ENCODE results near the gene RRP15.

Gene RRP15

DNA sequence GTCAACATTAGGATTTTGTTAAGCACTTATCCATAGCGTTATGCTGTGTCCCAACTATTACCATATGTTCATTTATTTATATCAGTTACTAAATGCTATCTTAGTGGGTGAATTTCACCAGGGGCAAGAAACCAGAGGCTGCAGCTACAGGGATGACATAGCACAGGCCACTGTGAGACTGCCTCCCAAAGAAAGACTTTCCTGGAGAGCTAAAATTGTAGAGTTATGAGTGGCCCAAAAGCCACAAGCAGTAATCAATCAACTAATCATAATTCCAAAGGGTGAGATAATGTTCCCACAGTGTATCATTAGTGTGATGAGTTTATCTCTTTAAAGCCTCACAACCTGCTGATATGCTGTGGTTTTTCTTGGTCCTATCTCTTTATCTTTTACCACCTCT is 56.2 kb downstream of the RRP15 start:
- no peak for DNase-seq (ENCODE audit: low spot score)

DNA sequence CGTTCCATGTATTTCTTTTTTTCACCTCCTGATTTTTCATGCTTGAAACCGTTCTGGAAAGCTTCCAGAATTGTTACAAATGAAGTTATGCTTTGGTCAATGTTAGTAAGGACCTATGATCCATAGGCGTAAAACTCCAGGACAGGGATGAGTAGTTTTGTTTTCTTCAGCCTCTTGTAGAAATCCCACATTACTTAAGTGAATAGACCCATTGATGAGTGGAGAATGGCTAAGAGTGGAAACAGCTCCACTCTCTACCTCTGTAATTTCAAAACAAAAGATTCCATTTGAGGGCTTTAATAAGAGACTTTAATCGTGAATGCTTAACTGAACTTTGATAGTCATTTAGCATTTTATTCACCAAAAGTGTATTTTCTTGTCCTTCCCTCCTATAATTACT is 57.0 kb downstream of the RRP15 start:
- no peak for DNase-seq (ENCODE audit: low spot score)

DNA sequence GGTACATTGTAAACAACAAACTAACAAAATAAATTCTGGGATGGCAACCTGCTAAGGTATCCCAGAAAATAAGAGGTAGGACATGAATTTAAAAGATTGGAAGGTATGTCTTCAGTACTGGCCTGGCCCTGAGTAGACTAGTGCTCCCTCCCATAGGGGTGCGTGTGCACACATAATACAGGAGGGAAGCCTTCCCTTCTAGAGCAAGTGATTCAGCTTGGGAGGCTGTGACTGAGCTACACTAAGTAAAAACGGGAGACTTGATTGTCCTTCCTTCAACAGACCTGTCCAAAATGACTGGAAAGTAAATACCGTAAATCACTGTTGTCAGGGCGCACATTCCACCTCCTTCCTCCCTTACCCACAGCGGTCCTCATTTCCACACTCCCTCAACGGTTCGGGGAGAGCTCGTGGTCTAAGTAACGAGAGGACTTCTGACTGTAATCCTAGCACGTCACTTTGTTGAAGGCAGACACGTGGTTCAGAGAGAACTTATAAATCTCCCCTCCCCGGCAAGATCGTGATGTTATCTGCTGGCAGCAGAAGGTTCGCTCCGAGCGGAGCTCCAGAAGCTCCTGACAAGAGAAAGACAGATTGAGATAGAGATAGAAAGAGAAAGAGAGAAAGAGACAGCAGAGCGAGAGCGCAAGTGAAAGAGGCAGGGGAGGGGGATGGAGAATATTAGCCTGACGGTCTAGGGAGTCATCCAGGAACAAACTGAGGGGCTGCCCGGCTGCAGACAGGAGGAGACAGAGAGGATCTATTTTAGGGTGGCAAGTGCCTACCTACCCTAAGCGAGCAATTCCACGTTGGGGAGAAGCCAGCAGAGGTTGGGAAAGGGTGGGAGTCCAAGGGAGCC is 60.0 kb downstream of the RRP15 start, which contains the start of gene TGFB2:
Gene TGFB2, plus strand, starts transcription at position 523 of the 859 bp plus-strand sequence. CDS start 1,366 bp downstream, outside the sequence.
- DNase-seq (ENCODE audit: low spot score), result peak; percentile 56

DNA sequence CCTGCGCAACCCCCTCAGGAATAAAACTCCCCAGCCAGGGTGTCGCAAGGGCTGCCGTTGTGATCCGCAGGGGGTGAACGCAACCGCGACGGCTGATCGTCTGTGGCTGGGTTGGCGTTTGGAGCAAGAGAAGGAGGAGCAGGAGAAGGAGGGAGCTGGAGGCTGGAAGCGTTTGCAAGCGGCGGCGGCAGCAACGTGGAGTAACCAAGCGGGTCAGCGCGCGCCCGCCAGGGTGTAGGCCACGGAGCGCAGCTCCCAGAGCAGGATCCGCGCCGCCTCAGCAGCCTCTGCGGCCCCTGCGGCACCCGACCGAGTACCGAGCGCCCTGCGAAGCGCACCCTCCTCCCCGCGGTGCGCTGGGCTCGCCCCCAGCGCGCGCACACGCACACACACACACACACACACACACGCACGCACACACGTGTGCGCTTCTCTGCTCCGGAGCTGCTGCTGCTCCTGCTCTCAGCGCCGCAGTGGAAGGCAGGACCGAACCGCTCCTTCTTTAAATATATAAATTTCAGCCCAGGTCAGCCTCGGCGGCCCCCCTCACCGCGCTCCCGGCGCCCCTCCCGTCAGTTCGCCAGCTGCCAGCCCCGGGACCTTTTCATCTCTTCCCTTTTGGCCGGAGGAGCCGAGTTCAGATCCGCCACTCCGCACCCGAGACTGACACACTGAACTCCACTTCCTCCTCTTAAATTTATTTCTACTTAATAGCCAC is 60.7 kb downstream of the RRP15 start:
- DNase-seq (ENCODE audit: low spot score), result no peak

DNA sequence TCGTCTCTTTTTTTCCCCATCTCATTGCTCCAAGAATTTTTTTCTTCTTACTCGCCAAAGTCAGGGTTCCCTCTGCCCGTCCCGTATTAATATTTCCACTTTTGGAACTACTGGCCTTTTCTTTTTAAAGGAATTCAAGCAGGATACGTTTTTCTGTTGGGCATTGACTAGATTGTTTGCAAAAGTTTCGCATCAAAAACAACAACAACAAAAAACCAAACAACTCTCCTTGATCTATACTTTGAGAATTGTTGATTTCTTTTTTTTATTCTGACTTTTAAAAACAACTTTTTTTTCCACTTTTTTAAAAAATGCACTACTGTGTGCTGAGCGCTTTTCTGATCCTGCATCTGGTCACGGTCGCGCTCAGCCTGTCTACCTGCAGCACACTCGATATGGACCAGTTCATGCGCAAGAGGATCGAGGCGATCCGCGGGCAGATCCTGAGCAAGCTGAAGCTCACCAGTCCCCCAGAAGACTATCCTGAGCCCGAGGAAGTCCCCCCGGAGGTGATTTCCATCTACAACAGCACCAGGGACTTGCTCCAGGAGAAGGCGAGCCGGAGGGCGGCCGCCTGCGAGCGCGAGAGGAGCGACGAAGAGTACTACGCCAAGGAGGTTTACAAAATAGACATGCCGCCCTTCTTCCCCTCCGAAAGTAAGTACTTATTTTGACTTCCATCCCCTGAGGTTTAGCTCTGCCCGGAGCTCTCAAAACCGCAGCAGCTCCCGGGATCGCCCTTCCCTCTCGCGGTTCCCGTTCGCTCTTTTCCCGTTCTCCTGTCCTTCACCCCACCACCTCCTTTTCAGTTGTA is 61.5 kb downstream of the RRP15 start:
- DNase-seq (ENCODE audit: low spot score), result no peak

DNA sequence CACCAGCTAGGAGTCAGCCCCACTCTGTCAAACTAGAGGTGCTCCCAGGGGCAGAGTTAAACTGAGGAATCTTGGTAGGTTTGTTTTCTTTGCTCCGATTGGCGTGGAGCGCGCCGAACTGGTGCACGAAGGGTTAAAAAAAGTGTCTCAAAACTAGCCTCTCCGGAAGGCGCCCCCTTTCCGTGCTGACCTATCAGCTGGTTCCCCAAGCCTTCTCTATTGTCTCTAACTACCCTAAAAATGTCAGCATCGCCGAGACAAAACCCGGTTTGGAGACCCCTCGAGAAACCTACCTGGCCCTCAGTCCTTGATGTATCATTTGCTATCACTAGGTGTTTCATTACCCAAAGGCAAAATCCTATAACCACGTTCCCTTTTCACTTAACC is 62.2 kb downstream of the RRP15 start:
- DNase-seq (ENCODE audit: low spot score), result no peak

DNA sequence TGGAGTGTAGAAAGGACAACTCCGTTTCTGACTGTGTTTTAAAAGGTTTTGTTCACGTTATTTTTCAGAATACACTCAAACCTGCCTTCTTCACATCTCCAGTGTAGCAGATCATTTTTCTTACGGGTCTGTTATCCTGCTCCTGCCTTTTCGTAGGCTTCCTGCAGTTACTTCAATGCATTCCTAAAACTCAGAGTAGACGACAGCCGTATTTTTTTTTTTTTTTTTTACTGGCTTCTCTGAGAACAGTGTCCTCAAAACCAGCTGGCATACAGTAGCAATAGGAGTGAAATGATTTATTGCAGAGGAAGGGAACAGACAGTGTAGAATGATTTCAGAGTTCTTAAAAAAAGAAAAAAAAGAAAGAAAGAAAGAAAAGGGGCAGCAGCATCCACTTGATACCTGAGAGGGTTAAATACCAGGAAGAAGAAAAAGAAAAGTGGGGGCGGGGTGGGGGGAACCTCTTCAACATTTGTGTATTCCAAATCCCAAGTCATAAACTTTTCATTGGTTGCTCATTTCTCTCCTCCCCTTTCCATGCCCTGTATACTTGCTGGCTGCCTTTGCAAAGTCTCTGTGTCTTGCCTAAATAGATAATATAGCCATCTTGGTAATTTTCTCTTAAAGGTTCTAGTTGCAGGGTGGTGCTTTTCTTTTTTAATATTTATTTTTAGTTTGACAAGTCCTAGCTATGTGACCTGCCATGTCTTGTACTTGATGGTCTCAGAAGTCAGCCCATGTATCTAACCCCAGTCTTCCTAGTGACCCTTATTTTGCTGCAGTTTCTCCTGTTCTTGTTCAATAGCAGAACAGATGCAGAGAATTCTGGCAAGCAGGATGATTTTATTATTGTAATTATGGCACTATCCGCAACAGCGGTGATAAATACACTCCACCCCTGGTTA is 62.9 kb downstream of the RRP15 start:
- no peak for DNase-seq (ENCODE audit: low spot score)

DNA sequence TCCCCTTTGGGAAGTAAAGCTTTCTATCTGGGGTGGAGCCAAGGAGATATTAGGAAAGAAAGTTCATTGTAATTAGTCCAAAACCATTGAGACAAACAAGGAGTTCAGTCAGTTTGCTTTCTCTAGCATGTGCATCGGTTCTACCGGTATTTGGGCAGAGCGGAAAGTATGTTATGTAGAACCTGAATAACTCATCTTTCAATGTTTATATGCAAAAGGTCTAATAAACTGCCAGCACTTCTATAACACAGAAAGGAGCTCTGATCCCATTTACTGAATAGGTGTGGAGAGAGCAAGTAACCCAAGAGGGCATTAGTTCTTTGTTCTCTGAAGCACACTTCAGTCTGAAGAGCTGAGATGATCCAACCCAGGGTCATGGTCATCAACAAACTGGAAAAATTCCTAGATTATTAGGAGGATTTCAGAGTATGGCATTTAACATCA is 63.6 kb downstream of the RRP15 start:
- no peak for DNase-seq (ENCODE audit: low spot score)

DNA sequence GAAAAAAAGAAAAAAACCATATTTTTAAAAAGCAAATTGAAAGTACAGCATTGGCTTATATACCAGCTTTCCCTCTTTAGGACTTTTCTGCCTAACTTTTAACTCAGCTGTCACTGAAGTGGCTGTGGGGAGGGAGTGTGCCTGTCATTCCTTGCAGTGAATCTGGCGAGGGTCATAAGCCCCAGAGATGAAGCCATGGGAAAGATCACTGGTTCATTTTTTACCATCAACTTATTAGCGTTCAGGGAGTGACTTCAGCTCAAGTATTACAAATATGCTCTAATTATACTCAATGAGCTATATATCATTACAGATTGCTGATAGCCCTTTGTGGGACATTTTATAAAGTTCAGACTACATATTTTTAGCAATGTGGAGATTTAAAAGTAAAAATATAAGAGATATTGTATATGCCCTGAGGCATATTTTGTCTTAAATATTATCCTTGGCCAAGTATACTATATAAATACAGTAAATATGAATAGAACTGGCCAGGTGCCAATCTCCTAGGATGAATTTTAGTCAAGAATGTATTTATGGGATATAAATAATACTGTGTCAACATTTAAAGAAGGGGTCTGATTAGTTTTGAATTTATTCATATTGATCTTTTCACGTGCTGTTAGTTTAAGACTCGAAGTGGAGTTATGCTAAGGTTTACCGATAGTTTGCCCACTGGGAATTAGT is 64.4 kb downstream of the RRP15 start:
- no peak for DNase-seq (ENCODE audit: low spot score)

DNA sequence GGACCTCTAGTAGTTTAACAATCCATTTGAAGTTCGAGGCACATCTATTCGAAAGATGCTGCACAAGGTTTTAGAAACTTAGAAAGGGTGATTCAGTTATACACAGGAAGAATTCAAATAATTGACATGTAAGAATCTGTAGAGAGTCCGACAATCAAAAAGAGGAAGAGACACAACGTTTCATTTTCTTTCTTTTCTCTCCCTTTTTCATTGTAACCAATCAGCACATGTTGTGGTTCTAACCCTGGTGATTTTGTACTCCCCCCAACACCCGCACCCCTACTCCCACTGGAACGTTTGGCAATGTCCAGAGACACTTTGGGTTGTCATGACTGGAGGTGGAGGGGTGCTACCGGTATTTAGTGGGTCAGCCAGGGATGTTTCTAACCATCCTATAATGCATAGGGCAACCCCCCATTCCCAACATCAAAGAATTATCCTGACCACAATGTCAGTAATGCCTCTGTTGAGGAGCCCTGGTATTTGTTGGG is 65.0 kb downstream of the RRP15 start:
- DNase-seq (ENCODE audit: low spot score), result no peak

DNA sequence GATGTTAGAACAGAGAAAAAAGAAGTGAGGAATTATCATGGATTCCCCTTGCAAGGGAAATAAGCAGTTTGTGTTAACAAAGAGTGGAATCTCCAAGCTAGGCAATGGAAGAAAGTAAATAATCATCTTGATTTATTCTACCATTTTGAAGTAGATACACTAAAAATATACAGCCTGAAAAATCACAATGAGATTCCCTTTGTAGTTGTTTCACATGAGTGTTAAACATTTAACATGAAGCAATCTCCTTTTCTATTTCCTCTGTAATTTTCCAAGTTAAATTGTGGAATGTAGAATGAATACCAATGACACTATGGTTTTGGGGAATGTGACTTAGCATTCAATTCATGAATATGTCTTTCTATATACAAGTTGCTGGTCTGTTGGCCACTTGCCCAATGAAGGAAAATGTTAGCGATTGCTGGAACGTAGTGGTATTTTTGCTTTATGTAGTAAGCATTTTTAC is 65.7 kb downstream of the RRP15 start:
- no peak for DNase-seq (ENCODE audit: low spot score)

DNA sequence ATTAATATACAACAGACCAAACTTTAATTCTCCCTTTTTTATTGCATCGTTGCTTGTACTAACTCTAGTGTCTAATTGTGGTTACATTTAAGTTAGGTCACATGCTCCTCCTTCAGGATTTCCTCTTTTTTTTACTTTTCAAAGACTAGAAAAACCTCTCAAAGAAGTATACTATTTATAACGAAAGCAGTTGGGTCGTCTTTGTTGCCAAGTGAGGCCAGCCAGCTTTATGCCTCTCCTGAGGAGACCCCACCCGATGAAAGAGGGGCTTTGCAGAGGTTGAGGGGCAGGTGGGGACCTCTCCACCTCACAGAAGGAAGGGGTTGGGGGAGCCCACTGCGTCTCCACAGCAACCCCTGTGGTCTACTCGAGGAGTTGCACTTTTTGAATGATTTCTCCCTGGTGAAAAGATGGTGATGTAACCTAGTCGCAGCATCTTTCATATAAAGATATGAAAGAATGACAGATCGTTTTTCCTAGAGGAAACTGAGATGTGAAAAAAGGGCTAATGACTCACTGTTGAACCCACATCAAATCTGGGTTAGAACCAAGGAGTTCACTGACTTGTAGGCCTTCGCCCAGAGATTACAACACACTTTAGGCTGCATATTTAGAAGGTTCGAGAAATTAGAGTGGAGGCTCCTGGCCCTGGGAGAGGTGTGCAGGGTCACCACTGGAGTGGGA is 66.4 kb downstream of the RRP15 start:
- DNase-seq (ENCODE audit: low spot score), result no peak

DNA sequence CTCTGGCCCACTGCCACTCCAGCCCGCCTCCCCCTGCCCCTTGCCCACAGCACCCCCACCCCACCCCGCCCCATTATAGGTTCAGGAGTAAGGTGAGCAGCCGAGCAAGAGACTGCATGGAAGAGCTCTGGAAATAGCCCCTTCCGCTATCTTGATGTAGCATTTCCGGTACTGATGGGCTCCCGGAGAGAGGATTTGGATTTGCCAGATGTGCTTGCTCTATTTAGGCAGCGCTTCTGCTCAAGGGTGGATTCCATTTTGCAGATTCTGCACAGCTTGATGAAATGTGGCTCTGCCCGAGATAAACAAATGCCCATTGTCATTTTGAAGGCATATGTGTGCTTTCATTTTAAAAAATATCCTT is 67.0 kb downstream of the RRP15 start:
- no peak for DNase-seq (ENCODE audit: low spot score)

DNA sequence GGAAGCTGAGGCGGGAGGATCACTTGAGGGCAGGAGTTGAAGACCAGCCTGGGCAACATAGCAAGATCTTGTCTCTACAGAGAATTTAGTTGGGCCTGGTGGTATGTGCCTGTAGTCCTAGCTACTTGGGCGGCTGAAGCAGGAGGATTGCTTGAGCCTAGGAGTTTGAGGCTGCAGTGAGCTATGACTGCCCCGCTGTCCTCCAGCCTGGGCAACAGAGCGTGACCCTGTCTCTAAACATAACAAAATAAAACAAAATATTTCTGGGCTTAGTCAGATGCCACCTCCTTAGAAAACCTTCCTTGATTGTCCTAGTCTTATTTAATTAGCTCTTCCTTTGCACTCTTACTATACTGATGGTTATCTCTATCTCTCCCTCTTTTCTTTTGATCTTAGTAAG is 68.6 kb downstream of the RRP15 start:
- DNase-seq (ENCODE audit: low spot score), result no peak

DNA sequence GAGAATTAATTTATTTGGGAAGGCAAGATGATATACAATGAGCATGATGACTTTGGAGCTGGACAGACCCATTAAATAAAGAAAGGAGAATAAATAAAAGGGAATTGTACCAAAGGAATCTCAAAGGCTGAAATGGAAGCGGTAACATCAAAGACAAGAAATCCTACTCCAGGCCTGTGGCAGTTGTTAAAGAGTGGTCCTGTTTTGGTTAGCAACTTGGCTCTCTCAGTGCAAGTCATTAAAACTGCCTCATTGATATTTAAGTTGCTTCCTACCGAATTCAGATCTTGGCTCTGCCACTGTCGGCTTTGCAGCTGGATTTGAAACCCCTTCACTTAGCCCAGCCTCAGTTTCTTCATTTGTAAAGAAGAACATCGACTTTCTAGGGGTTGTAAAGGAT is 70.2 kb downstream of the RRP15 start:
- no peak for DNase-seq (ENCODE audit: low spot score)

DNA sequence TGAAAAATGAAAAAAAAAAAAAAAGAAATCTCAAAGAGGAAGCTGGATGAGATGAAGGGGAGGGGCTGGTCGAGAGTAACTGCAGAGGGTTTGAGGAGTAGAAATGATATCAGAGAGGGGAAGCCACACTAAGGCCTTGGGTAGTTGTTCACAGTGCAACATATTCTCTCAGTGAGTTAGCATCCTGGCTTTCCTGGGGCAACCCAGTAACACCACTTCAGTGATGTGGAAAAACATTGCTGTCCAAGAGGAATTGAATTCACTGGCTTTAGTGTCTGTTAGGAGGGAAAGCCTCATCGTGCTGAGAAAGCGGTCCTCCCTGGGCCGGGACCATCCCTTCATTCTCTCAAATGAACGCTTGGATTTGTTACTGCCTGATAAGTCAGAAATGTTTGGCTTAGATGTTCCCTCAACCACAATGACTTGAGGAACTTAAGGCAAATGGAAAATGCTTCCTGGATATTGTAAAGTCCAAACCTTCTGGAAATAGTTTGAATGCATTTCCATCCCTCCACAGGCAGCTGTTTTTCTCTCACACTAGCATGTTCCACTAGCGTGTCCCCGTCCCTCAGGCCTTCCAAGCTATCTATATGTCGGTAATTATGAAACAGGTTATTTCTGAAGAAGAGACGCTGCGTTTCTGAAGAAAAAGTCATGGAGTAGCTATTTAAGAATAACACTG is 72.3 kb downstream of the RRP15 start:
- no peak for DNase-seq (ENCODE audit: low spot score)

DNA sequence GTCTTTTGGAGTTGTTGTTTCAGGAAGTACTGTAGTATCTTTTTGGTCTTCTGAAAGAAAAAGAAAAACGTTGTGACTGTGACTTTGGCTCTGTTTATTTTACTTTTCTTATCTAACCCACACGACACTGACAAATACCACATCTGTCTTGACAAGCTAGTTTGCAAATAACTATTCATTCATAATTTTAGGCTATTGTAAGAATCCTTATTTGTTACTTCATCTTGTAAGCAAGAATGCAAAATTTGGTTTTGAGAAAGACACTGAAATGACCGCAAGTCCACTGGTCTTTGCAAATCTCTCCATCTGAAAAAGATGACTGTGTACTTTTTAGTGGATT is 72.8 kb downstream of the RRP15 start:
- DNase-seq (ENCODE audit: low spot score), result no peak

DNA sequence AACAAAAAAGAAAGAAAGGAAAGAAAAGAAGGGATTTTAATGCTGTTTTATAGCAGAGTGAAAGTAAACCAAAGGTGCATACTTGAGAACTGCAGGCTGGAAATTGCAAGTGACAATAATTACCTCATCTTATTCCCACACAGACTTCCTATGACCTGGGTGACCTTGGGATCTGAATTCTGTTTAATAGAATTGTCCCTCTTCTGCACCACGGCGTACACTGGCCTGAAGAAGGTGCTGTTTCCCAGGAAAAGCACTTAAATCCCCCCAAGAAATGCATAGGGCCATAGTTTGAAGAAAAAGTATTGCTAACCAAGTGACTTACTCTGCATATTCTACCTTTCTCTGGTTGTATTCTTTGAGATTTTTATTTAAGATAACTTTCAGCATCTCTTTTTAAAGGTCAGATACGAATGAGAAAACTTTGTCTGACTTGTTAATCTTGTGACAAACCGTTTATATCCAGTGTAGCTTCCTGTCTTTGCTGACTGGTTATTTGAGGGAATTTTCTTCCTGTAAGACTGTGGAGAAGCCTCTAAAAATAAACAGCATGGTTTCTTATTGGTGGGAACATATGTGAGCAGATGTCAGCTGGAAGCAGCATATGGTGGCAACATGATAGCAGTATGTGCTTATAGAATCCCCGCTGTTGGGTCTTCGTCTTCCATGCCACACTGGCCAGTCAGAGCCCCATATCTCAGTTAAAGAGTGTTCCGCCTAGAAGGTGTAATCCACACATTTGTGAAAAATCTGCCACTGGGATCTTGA is 76.4 kb downstream of the RRP15 start:
- DNase-seq (ENCODE audit: low spot score), result no peak
